ENCODE results near the gene MCUB.

DNA sequence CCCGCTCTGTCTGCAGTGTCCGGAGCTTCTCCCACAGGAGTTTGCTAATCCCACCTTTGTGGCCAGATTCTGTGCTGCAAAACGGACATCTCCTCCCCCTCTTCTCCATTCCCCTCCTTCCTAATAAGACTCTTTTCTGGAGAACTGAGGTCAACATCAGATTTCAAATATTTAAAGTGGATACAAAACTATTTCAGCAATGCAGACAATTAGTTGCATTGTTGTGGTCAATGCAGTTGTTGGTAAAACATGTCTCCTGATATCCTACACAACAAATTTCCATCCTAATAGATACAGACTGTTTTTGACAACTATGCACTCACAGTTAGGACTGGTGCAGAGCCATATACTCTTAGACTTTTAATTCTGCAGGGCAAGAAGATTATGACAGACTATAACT lies 5.1 kb upstream of the MCUB start:
- TF ChIP-seq, protein P1, sequence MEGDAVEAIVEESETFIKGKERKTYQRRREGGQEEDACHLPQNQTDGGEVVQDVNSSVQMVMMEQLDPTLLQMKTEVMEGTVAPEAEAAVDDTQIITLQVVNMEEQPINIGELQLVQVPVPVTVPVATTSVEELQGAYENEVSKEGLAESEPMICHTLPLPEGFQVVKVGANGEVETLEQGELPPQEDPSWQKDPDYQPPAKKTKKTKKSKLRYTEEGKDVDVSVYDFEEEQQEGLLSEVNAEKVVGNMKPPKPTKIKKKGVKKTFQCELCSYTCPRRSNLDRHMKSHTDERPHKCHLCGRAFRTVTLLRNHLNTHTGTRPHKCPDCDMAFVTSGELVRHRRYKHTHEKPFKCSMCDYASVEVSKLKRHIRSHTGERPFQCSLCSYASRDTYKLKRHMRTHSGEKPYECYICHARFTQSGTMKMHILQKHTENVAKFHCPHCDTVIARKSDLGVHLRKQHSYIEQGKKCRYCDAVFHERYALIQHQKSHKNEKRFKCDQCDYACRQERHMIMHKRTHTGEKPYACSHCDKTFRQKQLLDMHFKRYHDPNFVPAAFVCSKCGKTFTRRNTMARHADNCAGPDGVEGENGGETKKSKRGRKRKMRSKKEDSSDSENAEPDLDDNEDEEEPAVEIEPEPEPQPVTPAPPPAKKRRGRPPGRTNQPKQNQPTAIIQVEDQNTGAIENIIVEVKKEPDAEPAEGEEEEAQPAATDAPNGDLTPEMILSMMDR (IDR thresholded peaks at IDR 0.05; ENCODE audit: insufficient read depth, low read length, poor library complexity, severe bottlenecking), result no peak
- no peak for TF ChIP-seq EZH2phosphoT487 (conservative IDR thresholded peaks at IDR 0.05; ENCODE audit: low read length)

Data from SU-DHL-6 (cell line).